Body of pancreas (tissue), 4 donors: ENCODE results near the gene ASB10.

Experiments
- CTCF ChIP-seq, 7 experiments: fragments of 450-650 bp in 4 of 7; fragments of 200-600 bp in 3 of 7; sonication (generic) in 3 of 7; IDR thresholded peaks; one replicate each; pipeline ENCODE4 v1.5.1; 2016 to 2019; ENCODE audit warnings: antibody characterized with exemption in 7 of 7
- POLR2A ChIP-seq, 3 donors: fragments of 450-650 bp; IDR thresholded peaks; one replicate each; pipeline ENCODE4 v1.6.1; 2016; ENCODE audit warnings: antibody characterized with exemption in 3 of 3, mild to moderate bottlenecking in 2 of 3

GRCh38 chr7:151131592-151132293 is 55.3 kb downstream of the ASB10 start:
- no peak for TF ChIP-seq POLR2A (IDR thresholded peaks at IDR 0.05)
- TF ChIP-seq CTCF (IDR thresholded peaks at IDR 0.05), result no peak
